HepG2 (cell line): Measurements from ENCODE around the gene NREP. TPM values are rescaled to one million over a fixed set of nuclear protein-coding genes. Genes with fewer than 3 reads are reported as not detected.
A peak's percentile ranks its signal among the peaks of the same experiment; 100 is the strongest.

Experiments
- ATAC-seq: fragments of 200-7000 bp; cut with Tn5 transposase; 3 replicates; pipeline ENCODE4 v1.9.1; 2020; ENCODE audit warnings: mild to moderate bottlenecking, moderate library complexity
- BruUV-seq: library from RNA; stranded (reverse); fragments of 400-500 nt; replicated peaks from 2 replicates; lab custom pipeline; 2021; lab: Mats Ljungman, UMichigan
- CTCF ChIA-PET: fragments of 300-600 bp; formaldehyde crosslinking; extraction: SDS; loops from one replicate; lab custom pipeline; 2021; ENCODE audit warnings: low total read pairs, inconsistent platforms, low intra/inter-chr PET ratio; lab: Yijun Ruan, JAX
- POLR2A ChIA-PET: fragments of 350-600 bp; sonication (Branson Sonifier 250); formaldehyde crosslinking; loops from one replicate; lab custom pipeline; 2020; ENCODE audit warnings: antibody characterized with exemption, inconsistent platforms; lab: Yijun Ruan, JAX
- DNase-seq: peaks from one replicate; pipeline ENCODE4 v3.0.0-alpha.2; 2015; ENCODE audit warnings: low spot score
- FAIRE-seq: peaks from 3 replicates; lab custom pipeline; 2011; peaks lifted over from hg19 to GRCh38; lab: Jason Lieb, UNC
- H2AFZ ChIP-seq: one replicate; pipeline ENCODE4 v1.6.1; 2011; ENCODE audit warnings: low read length, inconsistent platforms
- H3K27ac ChIP-seq: fragments of 300-600 bp; 3 replicates; pipeline ENCODE4 v1.8.0; 2011; ENCODE audit warnings: mixed run types, mild to moderate bottlenecking, mixed read lengths, low read length, inconsistent platforms; ENCODE audit not compliant: insufficient read depth; ENCODE audit errors: extremely low read length
- H3K27me3 ChIP-seq, 2 experiments: fragments of 200-600 bp in 1 of 2; 2 replicates in 1 of 2; 3 replicates in 1 of 2; pipeline versions ENCODE4 v1.6.0 to v1.8.0; 2011; ENCODE audit warnings: low read length in 2 of 2, mild to moderate bottlenecking in 2 of 2, moderate library complexity in 2 of 2, inconsistent platforms in 1 of 2; ENCODE audit not compliant: insufficient read depth in 2 of 2, control insufficient read depth in 1 of 2
- H3K36me3 ChIP-seq, 2 experiments: fragments of 200-600 bp in 1 of 2; replicated peaks in 1 of 2; 2 replicates in 1 of 2; 3 replicates in 1 of 2; pipeline versions ENCODE4 v1.5.1 to v1.8.0; 2011; ENCODE audit warnings: low read length in 2 of 2, inconsistent platforms in 1 of 2; ENCODE audit not compliant: insufficient read depth in 2 of 2, control insufficient read depth in 1 of 2
- H3K4me1 ChIP-seq: 2 replicates; pipeline ENCODE4 v1.5.1; 2012; ENCODE audit warnings: low read length, inconsistent platforms; ENCODE audit not compliant: insufficient read depth
- H3K4me2 ChIP-seq: 2 replicates; pipeline ENCODE4 v1.6.0; 2011; ENCODE audit warnings: low read depth, low read length, inconsistent platforms
- H3K4me3 ChIP-seq, 3 experiments: fragments of 200-600 bp in 1 of 3; sonication (generic), shearing (Covaris generic) in 1 of 3; replicated peaks in 1 of 3; 2 replicates each; pipeline ENCODE4 v1.5.1; 2011 to 2016; ENCODE audit warnings: low read length in 3 of 3, inconsistent platforms in 2 of 3, low read depth in 2 of 3, mild to moderate bottlenecking in 2 of 3, control low read depth in 1 of 3, mixed read lengths in 1 of 3; ENCODE audit not compliant: insufficient read depth in 1 of 3
- H3K79me2 ChIP-seq: one replicate; pipeline ENCODE4 v1.6.1; 2011; ENCODE audit warnings: low read length, inconsistent platforms; ENCODE audit not compliant: insufficient read depth
- H3K9ac ChIP-seq: 2 replicates; pipeline ENCODE4 v1.6.0; 2011; ENCODE audit warnings: mild to moderate bottlenecking, low read depth, low read length, inconsistent platforms; ENCODE audit not compliant: insufficient read depth
- H3K9me3 ChIP-seq: 2 replicates; pipeline ENCODE4 v1.5.1; 2012; ENCODE audit warnings: mild to moderate bottlenecking, low read length
- H4K20me1 ChIP-seq: 2 replicates; pipeline ENCODE4 v1.6.0; 2011; ENCODE audit warnings: inconsistent platforms, mild to moderate bottlenecking, low read length, moderate library complexity; ENCODE audit not compliant: insufficient read depth
- NFE2 ChIP-seq: sonication (generic); formaldehyde crosslinking; IDR thresholded peaks from 2 replicates; pipeline ENCODE4 v1.4.0; 2020; ENCODE audit warnings: missing genetic modification reagents
- ZC3H13 ChIP-seq: sonication (generic); formaldehyde crosslinking; IDR thresholded peaks from 2 replicates; pipeline ENCODE4 v1.8.1; 2023; ENCODE audit warnings: mild to moderate bottlenecking, missing genetic modification reagents, moderate library complexity
- ZNF34 ChIP-seq: sonication (generic); formaldehyde crosslinking; IDR thresholded peaks from 2 replicates; pipeline ENCODE4 v1.4.0; 2020; ENCODE audit warnings: mild to moderate bottlenecking, missing genetic modification reagents, borderline replicate concordance
- ZNF879 ChIP-seq: sonication (generic); formaldehyde crosslinking; IDR thresholded peaks from 2 replicates; pipeline ENCODE4 v1.8.1; 2023; ENCODE audit warnings: missing genetic modification reagents
- WGBS: methylation state at CpG from one replicate; pipeline ENCODE4 v1.1.6; 2017; ENCODE audit warnings: low lambda C conversion rate; 5-methylcytosine and 5-hydroxymethylcytosine counted together
- in situ Hi-C: cut with HindIII; loops from 2 replicates; pipeline ENCODE4 v1.10.0; 2017; ENCODE audit warnings: low pct_unique_long_range_greater_than_20kb; ENCODE audit not compliant: extremely low pct_ligation_motif_present
- intact Hi-C: fragments of 100-400 bp; cut with micrococcal nuclease; formaldehyde crosslinking; loops from one replicate; pipeline ENCODE4 v1.10.0; 2022; ENCODE audit not compliant: unreplicated experiment
- polyA plus RNA-seq, 8 experiments: library from polyadenylated mRNA; depleted of rRNA in 3 of 8; stranded (reverse) in 7 of 8; unstranded in 1 of 8; fragments of >200 nt; fragmentation: Illumina TruSeq in 4 of 8; extraction: Trizol in 4 of 8; gene quantifications; 2 replicates each; pipeline versions ENCODE4 v1.2.1 to v1.2.3, GENCODE V29; 2011 to 2016; ENCODE audit warnings: low read depth in 4 of 8, missing spikeins in 1 of 8, mixed read lengths in 1 of 8; ENCODE audit not compliant: insufficient read depth in 1 of 8
- total RNA-seq, 5 experiments: library from RNA; depleted of rRNA; stranded (reverse); fragments of >200 nt; fragmentation: Illumina TruSeq; extraction: Trizol; gene quantifications; 2 replicates each; pipeline ENCODE4 v1.2.3, GENCODE V29; 2016; ENCODE audit warnings: low read depth in 1 of 5
- TF ChIP-seq, protein P1 (sequence below): sonication (generic); formaldehyde crosslinking; conservative IDR thresholded peaks from 2 replicates; pipeline ENCODE4 v1.4.0; 2020; ENCODE audit warnings: mild to moderate bottlenecking, missing genetic modification reagents, moderate library complexity
- TF ChIP-seq, protein P2 (sequence below): sonication (generic); formaldehyde crosslinking; IDR thresholded peaks from 2 replicates; pipeline ENCODE4 v1.4.0; 2020; ENCODE audit warnings: mild to moderate bottlenecking, missing genetic modification reagents

NREP gene
- total and polyA plus RNA-seq, 2 of the 13 experiments (the other 11 are each of a cell fraction or from before 2014, with no cell fraction given) = 40.5 to 102 TPM

DNA sequence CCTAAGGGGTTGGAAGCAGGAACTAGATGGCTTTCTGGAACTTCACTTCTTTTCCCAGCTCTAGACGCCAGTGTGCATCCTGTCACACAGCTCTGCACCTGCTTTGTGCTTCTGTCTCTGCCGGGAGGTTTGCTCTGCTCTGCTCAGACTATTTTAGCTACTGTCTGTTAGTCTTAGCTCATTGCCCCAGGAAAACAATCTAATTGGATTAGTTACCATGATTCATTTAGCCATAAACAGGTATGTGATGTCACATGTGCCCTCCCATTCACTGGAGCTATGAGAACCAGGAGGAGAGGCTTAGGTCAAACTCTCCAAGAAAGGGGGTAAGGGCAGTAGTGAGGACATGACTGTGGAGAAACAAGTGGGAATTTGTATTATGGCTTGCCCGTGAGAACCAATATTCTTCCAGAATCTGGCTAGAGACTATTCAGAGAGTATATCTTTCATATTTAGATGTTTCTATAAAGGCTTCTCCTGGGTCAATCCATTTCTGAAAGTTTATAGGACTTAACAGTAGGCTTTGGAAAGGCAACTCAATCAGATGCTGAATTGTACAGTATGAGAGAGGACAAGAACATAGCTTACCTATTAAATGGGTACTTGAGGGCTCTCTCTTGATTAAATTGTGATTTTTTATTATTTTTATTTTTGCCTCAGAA lies 22.4 kb upstream of the NREP start (continued):
- TF ChIP-seq ZC3H13 (no peak), NFE2 (no peak), ZNF34 (CRISPR knock-in tag) (no peak)

DNA sequence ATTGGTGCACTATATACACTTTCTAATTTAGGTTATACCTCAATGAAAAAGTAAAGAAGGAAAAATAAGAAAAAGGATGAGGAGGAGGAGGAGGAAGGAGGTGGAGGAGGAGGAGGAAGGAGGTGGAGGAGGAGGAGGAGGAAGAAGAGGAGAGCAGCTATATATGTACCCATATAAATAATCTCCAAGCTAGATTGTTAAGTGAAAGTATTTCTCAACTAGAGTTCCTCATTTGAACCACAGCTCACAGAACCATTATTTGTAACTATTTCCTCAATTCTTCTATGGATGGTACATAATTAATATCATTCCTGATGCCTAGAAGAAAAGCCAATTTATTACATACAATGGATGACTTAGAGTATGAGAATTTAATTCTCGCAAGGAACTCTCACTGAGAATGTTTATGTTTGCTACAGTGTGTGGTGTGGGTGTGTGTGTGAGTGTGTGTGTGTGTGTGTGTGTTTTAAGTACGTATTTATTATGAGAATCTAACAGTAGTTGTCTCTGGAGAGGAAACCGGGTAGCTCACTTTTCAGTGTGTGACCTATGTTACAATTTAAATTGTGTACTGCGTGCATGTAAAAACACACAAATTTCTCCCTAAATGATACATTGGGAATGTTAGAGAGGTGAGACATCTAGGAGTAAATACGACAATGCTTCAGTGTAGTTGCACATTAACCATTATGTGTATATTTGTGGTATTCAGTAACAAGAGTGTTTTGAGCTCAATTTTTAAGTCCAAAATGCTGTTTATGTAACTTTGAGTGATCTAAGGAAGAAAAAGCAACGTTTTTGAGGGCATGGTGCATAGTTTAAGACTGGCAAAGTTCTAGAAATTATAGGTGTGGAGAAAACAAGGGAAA lies 20.2 kb upstream of the NREP start:
- WGBS = 0% methylated on average over 6 of the region's 6 CpGs
- Histone ChIP-seq H3K4me1 (peaks cover 24% of the 10 kb centered on the region), H3K9me3 (no peaks in the 10 kb centered on the region), H3K4me3 (no peak overlapping the region), H3K79me2 (no peaks in the 10 kb centered on the region), H3K27me3 (0 out of 5 replicates have a peak, but pooled peaks cover 0 to 3% of the 10 kb centered on the region in 2 experiments), H3K4me2 (0 out of 2 replicates have a peak overlapping the region, but pooled peaks have one; percentile 18), H3K36me3 (no peaks in the 10 kb centered on the region), H3K27ac (no peak overlapping the region), H4K20me1 (no peaks in the 10 kb centered on the region), H3K9ac (no peak overlapping the region), H2AFZ (no peak overlapping the region)
- DNase-seq (no peak), ATAC-seq (no peak; the same call in 2 of the 3 replicates), FAIRE-seq (no peak)
- no TSS peak for BruUV-seq
- in situ Hi-C loops (no loop called here), intact Hi-C loops (no loop called here)
- POLR2A ChIA-PET = no interaction called here
- CTCF ChIA-PET = no interaction called here
- TF ChIP-seq, protein P1, sequence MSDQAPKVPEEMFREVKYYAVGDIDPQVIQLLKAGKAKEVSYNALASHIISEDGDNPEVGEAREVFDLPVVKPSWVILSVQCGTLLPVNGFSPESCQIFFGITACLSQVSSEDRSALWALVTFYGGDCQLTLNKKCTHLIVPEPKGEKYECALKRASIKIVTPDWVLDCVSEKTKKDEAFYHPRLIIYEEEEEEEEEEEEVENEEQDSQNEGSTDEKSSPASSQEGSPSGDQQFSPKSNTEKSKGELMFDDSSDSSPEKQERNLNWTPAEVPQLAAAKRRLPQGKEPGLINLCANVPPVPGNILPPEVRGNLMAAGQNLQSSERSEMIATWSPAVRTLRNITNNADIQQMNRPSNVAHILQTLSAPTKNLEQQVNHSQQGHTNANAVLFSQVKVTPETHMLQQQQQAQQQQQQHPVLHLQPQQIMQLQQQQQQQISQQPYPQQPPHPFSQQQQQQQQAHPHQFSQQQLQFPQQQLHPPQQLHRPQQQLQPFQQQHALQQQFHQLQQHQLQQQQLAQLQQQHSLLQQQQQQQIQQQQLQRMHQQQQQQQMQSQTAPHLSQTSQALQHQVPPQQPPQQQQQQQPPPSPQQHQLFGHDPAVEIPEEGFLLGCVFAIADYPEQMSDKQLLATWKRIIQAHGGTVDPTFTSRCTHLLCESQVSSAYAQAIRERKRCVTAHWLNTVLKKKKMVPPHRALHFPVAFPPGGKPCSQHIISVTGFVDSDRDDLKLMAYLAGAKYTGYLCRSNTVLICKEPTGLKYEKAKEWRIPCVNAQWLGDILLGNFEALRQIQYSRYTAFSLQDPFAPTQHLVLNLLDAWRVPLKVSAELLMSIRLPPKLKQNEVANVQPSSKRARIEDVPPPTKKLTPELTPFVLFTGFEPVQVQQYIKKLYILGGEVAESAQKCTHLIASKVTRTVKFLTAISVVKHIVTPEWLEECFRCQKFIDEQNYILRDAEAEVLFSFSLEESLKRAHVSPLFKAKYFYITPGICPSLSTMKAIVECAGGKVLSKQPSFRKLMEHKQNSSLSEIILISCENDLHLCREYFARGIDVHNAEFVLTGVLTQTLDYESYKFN (CRISPR knock-in tag) = peak; percentile 37; the same call in 1 of the 2 replicates
- no peak for TF ChIP-seq ZNF879 (CRISPR knock-in tag)
- TF ChIP-seq, protein P2, sequence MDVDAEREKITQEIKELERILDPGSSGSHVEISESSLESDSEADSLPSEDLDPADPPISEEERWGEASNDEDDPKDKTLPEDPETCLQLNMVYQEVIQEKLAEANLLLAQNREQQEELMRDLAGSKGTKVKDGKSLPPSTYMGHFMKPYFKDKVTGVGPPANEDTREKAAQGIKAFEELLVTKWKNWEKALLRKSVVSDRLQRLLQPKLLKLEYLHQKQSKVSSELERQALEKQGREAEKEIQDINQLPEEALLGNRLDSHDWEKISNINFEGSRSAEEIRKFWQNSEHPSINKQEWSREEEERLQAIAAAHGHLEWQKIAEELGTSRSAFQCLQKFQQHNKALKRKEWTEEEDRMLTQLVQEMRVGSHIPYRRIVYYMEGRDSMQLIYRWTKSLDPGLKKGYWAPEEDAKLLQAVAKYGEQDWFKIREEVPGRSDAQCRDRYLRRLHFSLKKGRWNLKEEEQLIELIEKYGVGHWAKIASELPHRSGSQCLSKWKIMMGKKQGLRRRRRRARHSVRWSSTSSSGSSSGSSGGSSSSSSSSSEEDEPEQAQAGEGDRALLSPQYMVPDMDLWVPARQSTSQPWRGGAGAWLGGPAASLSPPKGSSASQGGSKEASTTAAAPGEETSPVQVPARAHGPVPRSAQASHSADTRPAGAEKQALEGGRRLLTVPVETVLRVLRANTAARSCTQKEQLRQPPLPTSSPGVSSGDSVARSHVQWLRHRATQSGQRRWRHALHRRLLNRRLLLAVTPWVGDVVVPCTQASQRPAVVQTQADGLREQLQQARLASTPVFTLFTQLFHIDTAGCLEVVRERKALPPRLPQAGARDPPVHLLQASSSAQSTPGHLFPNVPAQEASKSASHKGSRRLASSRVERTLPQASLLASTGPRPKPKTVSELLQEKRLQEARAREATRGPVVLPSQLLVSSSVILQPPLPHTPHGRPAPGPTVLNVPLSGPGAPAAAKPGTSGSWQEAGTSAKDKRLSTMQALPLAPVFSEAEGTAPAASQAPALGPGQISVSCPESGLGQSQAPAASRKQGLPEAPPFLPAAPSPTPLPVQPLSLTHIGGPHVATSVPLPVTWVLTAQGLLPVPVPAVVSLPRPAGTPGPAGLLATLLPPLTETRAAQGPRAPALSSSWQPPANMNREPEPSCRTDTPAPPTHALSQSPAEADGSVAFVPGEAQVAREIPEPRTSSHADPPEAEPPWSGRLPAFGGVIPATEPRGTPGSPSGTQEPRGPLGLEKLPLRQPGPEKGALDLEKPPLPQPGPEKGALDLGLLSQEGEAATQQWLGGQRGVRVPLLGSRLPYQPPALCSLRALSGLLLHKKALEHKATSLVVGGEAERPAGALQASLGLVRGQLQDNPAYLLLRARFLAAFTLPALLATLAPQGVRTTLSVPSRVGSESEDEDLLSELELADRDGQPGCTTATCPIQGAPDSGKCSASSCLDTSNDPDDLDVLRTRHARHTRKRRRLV (CRISPR knock-in tag) = no peak
